A673 (cell line): ENCODE results near the gene HK1. TPM values are rescaled to one million over a fixed set of nuclear protein-coding genes. Genes with fewer than 3 reads are reported as not detected.
"Not testable (repeated sequence)": the region's sequence is repeated elsewhere in the genome, so short reads cannot be mapped to it uniquely, and the experiment has no call there.

Experiments used
- BruUV-seq: library from RNA; stranded (reverse); fragments of 400-500 nt; replicated peaks from 2 replicates; lab custom pipeline; 2021; lab: Mats Ljungman, UMichigan
- CTCF ChIA-PET: fragments of 300-600 bp; sonication (Branson Sonifier 250); formaldehyde crosslinking; loops from one replicate; lab custom pipeline; 2022; ENCODE audit warnings: antibody characterized with exemption; lab: Charles Lee
- POLR2A ChIA-PET: fragments of 300-600 bp; sonication (Branson Sonifier 250); formaldehyde crosslinking; loops from one replicate; lab custom pipeline; 2022; ENCODE audit warnings: antibody characterized with exemption; ENCODE audit not compliant: low non-redundant PET; lab: Charles Lee
- DNase-seq: peaks from one replicate; pipeline ENCODE4 v3.0.0-alpha.2; 2015; ENCODE audit warnings: low spot score
- H3K27ac ChIP-seq: fragments of 200-600 bp; sonication (generic); 2 replicates; pipeline ENCODE4 v1.5.1; 2016; ENCODE audit warnings: mixed run types, low read depth, mild to moderate bottlenecking, mixed read lengths, antibody characterized with exemption, low read length; ENCODE audit not compliant: poor library complexity, severe bottlenecking
- H3K27me3 ChIP-seq: fragments of 200-600 bp; sonication (generic); replicated peaks from 2 replicates; pipeline ENCODE4 v1.6.1; 2017; ENCODE audit warnings: mixed run types, low read depth, mild to moderate bottlenecking, mixed read lengths, antibody characterized with exemption, low read length; ENCODE audit not compliant: insufficient read depth, poor library complexity
- H3K36me3 ChIP-seq: fragments of 200-600 bp; sonication (generic); 2 replicates; pipeline ENCODE4 v1.6.1; 2016; ENCODE audit warnings: mixed run types, mild to moderate bottlenecking, mixed read lengths, antibody characterized with exemption, low read length; ENCODE audit not compliant: insufficient read depth, poor library complexity, severe bottlenecking
- H3K4me1 ChIP-seq: fragments of 200-600 bp; sonication (generic); 2 replicates; pipeline ENCODE4 v1.6.1; 2017; ENCODE audit warnings: mixed run types, mild to moderate bottlenecking, mixed read lengths, antibody characterized with exemption, low read length; ENCODE audit not compliant: insufficient read depth, poor library complexity, severe bottlenecking
- H3K4me3 ChIP-seq: fragments of 200-600 bp; sonication (generic); 2 replicates; pipeline ENCODE4 v1.5.1; 2016; ENCODE audit warnings: low read depth, mixed run types, mild to moderate bottlenecking, mixed read lengths, low read length; ENCODE audit not compliant: poor library complexity, severe bottlenecking
- H3K9me3 ChIP-seq: fragments of 200-600 bp; sonication (generic); 2 replicates; pipeline ENCODE4 v1.6.1; 2016; ENCODE audit warnings: mixed run types, low read depth, mild to moderate bottlenecking, mixed read lengths, antibody characterized with exemption, low read length; ENCODE audit not compliant: poor library complexity, severe bottlenecking
- CTCF ChIP-seq: fragments of 300-800, 200-600 bp; sonication (generic); conservative IDR thresholded peaks from 2 replicates; pipeline ENCODE4 v1.5.1; 2017; ENCODE audit warnings: low read depth, mild to moderate bottlenecking, antibody characterized with exemption, low read length, moderate library complexity, mixed read lengths
- EZH2 ChIP-seq: fragments of 200-600 bp; sonication (generic); IDR thresholded peaks from 2 replicates; pipeline ENCODE4 v1.6.1; 2017; ENCODE audit warnings: borderline replicate concordance, low read depth, mild to moderate bottlenecking, mixed read lengths, antibody characterized with exemption, low read length; ENCODE audit not compliant: poor library complexity, severe bottlenecking
- intact Hi-C: fragments of 100-400 bp; cut with micrococcal nuclease; formaldehyde crosslinking; loops from one replicate; pipeline ENCODE4 v1.10.0; 2022; ENCODE audit not compliant: unreplicated experiment
- total RNA-seq: library from RNA; stranded (reverse); gene quantifications from 2 replicates; pipeline ENCODE4 v1.2.3, GENCODE V29; 2021

The HK1 gene
- total RNA-seq, 1 experiment from 2014 or later = 107 TPM

DNA sequence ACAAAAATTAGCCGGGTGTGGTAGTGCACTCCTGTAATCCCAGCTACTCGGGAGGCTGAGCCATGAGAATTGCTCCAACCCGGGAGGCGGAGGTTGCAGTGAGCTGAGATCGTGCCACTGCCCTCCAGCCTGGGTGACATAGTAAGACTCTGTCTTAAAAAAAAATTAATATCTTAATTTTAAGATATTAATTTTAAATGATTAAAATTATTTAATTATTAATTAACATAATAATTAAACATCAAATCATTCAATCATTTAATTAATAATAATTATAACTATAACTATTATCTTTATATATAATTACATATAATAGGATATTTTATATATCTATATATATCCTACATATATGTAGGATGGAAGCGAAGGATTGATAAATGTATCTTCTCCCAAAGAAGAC is 1.8 kb upstream of the HK1 start:
- no TSS peak for BruUV-seq
- intact Hi-C loops = no loop called here

DNA sequence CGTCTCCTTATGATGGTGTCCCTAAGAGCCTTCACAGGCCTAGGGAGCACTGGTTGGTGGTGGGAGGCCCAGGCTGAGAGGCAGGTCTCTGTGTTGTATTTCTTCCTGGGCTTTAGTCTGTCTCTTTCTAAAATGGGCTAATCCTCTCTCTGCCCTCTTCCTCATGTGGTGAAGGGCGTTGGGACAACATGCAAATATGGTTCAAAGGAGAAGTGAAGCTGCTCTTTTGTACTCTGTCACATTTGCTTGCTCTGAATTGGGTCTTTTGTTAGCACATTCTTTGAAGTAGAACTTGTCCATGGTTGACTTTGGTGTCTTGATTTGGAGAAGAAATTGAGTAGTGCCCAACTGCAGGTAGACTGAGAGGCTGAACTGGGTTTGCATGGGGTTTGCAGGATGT is 814 bp downstream of the HK1 start:
- H3K4me3 ChIP-seq = no peak overlapping the region
- no peaks in the 10 kb centered on the region for H3K27me3 ChIP-seq
- no peak overlapping the region for H3K27ac ChIP-seq
- POLR2A ChIA-PET = no interaction called here
- BruUV-seq = no TSS peak
- H3K9me3 ChIP-seq = no peaks in the 10 kb centered on the region
- intact Hi-C loops = no loop called here
- CTCF ChIA-PET = no interaction called here
- no peaks in the 10 kb centered on the region for H3K4me1 ChIP-seq
- no peak for TF ChIP-seq CTCF
- TF ChIP-seq EZH2 = no peak
- DNase-seq = no peak
- no peaks in the 10 kb centered on the region for H3K36me3 ChIP-seq

More for the DNA sequence above, 1.8 kb upstream of the HK1 start:
- Histone ChIP-seq H3K36me3 (no peaks in the 10 kb centered on the region), H3K27me3 (no peaks in the 10 kb centered on the region), H3K4me1 (no peaks in the 10 kb centered on the region), H3K27ac (no peak overlapping the region), H3K4me3 (no peak overlapping the region), H3K9me3 (no peaks in the 10 kb centered on the region)
- ChIA-PET CTCF (no interaction called here), POLR2A (no interaction called here)
- no peak for DNase-seq
- TF ChIP-seq EZH2 = no peak
- no peak for TF ChIP-seq CTCF

DNA sequence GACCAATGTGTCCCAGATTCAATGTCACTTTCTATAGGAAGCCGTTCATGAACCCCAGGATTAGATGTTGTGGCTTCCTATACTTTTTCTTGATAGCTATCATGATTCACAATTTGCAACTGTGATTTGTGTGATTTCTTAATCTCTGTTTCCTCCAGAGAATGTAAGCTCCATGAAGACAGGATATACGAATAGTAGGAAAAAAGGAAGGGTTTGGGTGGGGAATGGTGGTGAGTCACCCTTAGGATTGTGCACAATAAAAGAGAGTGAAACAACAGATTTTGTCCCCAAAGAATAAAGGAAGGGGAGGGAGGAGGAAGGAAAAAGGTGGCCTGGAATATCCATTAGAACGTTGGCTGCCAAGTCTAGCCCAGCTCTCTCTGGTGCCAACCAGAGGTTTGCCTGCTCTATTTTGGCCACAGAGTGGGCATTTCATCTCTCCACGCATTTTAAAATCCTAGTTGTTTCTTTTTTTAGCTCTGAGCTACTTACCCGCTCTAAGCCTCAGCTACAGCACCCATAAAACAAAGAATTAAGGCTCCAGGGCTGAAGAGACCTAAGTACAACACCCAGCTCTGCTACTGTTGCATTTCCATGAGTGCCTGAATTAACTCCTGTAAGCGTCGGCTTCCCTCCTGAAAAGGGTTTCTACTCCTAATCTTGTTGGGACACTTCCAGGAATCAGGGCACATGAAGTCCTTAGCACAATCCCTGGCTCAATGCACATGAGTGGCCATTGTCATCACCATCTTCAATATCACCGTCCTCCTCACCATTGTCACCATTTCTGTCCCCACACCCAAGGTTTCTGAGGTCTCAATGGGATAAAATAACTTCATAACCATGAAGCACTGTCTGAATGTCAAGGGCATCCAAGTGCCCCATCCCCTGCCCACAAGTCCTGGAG is 3.5 kb downstream of the HK1 start:
- ChIA-PET POLR2A (no interaction called here), CTCF (no interaction called here)
- H3K4me1 ChIP-seq = no peaks in the 10 kb centered on the region
- H3K27me3 ChIP-seq = no peaks in the 10 kb centered on the region
- no peak overlapping the region for H3K27ac ChIP-seq
- intact Hi-C loops = no loop called here
- H3K9me3 ChIP-seq = no peaks in the 10 kb centered on the region
- DNase-seq = no peak
- no peak overlapping the region for H3K4me3 ChIP-seq
- TF ChIP-seq EZH2 (no peak), CTCF (no peak)
- H3K36me3 ChIP-seq = no peaks in the 10 kb centered on the region
- no TSS peak for BruUV-seq

- H3K9me3 ChIP-seq, H3K27ac ChIP-seq, DNase-seq, H3K4me3 ChIP-seq, intact Hi-C loops, CTCF ChIA-PET, H3K4me1 ChIP-seq, H3K36me3 ChIP-seq, POLR2A ChIA-PET, H3K27me3 ChIP-seq, BruUV-seq: not testable (repeated sequence)
Observed at GRCh38 chr10:69284402-69284801, 6.1 kb downstream of the HK1 start.
